HepG2 (cell line): ENCODE results near the gene OR6C74.

Experiments used
- ARHGAP35 ChIP-seq: sonication (generic); formaldehyde crosslinking; IDR thresholded peaks from 2 replicates; pipeline ENCODE4 v1.9.0; 2022; ENCODE audit warnings: mild to moderate bottlenecking, inconsistent platforms, moderate library complexity, missing genetic modification reagents, borderline replicate concordance
- ARNTL ChIP-seq: sonication (generic); formaldehyde crosslinking; IDR thresholded peaks from 2 replicates; pipeline ENCODE4 v1.4.0; 2020; ENCODE audit warnings: mild to moderate bottlenecking, missing genetic modification reagents

GRCh38 chr12:55253281-55253680 lies 8.9 kb downstream of the OR6C74 start:
- no peak for TF ChIP-seq ARHGAP35
- no peak for TF ChIP-seq ARNTL (CRISPR knock-in tag)
